ENCODE measurements around the gene MDN1. TPM values are rescaled to one million over a fixed set of nuclear protein-coding genes. Genes with fewer than 3 reads are reported as not detected.
"Not testable (repeated sequence)": the region's sequence is repeated elsewhere in the genome, so short reads cannot be mapped to it uniquely, and the experiment has no call there.

MDN1 gene
- total RNA-seq, 1 donor from 2014 or later, result 61.7 TPM

DNA sequence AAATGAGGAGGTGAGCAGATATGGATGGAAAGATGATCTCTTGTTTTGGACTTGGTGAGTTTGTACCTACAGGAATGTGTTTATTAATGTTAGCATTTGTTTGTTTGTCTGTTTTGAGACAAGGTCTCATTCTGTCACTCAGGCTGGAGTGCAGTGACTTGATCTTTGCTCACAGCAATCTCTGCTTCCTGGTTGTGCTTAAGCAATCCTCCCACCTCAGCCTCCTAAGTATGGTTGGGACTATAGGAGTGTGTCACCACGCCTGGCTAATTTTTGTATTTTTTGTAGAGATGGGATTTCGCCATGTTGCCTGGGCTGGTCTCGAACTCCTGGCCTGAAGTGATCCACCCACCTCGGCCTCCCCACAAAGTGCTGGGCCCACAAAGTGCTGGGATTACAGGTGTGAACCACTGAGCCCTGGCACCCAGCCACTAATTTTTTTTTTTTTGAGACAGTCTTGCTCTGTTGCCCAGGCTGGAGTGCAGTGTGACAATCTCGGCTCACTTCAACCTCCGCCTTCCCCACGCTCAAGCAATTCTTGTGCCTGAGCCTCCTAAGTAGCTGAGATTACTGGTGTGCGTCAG lies 17.1 kb upstream of the MDN1 start:
- H3K9me3 Mint-ChIP-seq, result no peaks in the 10 kb centered on the region
- H3K4me3 Mint-ChIP-seq (ENCODE audit: low read depth), result no peak overlapping the region
- peaks cover 67% of the 10 kb centered on the region for H3K36me3 Mint-ChIP-seq (ENCODE audit: low read depth)
- H3K27ac Mint-ChIP-seq, result peak overlapping the region; percentile 10
- DNase-seq (ENCODE audit: low spot score), result no peak
- intact Hi-C loops (cut with micrococcal nuclease), result no loop called here
- peaks cover 40% of the 10 kb centered on the region for H3K4me1 Mint-ChIP-seq (ENCODE audit: low read depth)
- H3K27me3 Mint-ChIP-seq (ENCODE audit: low read depth), result no peaks in the 10 kb centered on the region

DNA sequence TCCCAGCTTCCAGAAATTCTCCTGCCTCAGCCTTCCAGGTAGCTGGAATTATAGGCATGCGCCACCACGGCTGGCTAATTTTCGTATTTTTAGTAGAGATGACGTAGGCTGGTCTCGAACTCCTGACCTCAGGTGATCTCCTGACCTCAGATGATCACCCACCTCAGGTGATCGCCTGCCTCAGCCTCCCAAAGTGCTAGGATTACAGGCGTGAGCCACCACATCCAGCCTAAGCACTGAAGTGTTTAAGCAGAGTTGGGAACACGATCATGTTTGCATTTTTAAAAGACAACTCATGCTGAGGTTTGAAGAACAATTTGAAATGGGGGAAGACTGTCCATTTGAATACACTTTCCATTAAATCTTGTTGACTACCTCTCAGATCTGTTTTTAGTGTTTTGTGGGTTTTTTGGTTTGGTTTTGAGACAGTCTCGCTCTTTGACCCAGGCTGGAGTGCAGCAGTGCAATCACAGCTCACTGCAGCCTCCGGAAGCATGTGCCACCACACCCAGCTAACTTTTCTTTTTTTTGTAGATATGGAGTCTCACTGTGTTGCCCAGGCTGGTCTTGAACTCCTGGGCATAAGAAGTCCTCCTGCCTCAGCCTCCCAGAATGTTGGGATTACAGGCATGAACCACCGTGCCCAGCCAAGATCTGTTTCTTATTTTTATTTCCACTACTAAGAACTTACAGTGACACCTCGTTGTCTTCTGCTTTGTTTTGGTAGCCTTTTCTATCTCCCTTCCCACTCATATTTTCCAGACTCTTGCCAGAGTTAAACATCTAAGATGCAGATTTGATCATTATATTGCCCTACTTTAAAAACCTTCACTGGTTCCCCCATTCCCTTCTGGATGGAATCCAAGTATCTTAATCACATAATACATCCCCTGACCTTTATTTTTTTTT lies 15.5 kb upstream of the MDN1 start:
- H3K4me3 Mint-ChIP-seq (ENCODE audit: low read depth), result peak overlapping the region; percentile 60
- no peaks in the 10 kb centered on the region for H3K27me3 Mint-ChIP-seq (ENCODE audit: low read depth)
- intact Hi-C loops (cut with micrococcal nuclease), result loop anchor here (2.0 kb wide), 2 partner anchors 16 to 28 kb away; partner anchors contain the start of gene MDN1
- H3K4me1 Mint-ChIP-seq (ENCODE audit: low read depth), result peaks cover 46% of the 10 kb centered on the region
- H3K27ac Mint-ChIP-seq, result peak overlapping the region; percentile 88
- DNase-seq (ENCODE audit: low spot score), result peak; percentile 41
- H3K36me3 Mint-ChIP-seq (ENCODE audit: low read depth), result peaks cover 77% of the 10 kb centered on the region
- no peaks in the 10 kb centered on the region for H3K9me3 Mint-ChIP-seq

GRCh38 chr6:89830170-89830809 lies 10.7 kb upstream of the MDN1 start:
- Mint-ChIP-seq H3K36me3 (ENCODE audit: low read depth) (peaks cover 44% of the 10 kb centered on the region), H3K27me3 (ENCODE audit: low read depth) (no peaks in the 10 kb centered on the region), H3K9me3 (no peaks in the 10 kb centered on the region), H3K4me3 (ENCODE audit: low read depth) (peak overlapping the region; percentile 98), H3K27ac (peak overlapping the region; percentile 68), H3K4me1 (ENCODE audit: low read depth) (peaks cover 28% of the 10 kb centered on the region)
- no peak for DNase-seq (ENCODE audit: low spot score)
- intact Hi-C loops (cut with micrococcal nuclease), result no loop called here

DNA sequence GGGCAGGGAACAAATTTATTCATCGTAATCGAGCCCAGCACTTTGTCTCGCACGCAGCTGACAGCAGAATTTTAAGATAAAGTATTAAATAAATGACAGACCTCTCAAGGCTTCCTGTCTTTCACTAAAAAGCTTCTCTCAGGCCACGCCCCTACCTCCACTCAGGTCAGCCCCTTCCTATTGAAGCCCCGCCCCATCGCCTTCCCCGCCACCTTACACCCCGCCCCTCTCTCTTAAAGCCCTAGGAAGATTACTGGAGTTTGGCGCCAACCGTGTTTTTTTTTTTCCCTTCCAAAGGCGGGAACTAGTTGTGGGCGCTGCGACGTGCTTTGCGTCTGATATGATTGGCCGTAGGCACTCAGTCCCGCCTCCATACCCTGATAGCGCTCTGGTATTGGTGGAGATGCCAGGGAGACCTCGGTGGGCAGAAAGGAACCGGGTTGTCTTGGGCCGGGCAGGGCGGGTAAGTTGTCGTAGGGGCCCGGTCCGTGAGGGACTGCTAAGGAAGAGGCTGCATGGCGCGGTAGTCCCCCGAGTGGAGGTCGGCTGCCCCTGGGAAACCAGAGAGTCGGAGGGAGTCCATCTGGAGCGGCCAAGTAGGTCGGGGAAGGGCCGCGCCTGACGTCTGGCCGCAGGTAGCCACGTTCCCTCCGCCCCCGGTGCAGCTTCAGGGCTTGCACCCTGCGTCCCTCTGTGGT lies 10.0 kb upstream of the MDN1 start, which contains the start of gene CASP8AP2:
TSS of gene CASP8AP2 (plus strand) at position 409 of the 698 bp plus-strand sequence.
- peaks cover 38% of the 10 kb centered on the region for H3K36me3 Mint-ChIP-seq (ENCODE audit: low read depth)
- peak within 1 kb of the TSS; percentile 98 for H3K4me3 Mint-ChIP-seq (ENCODE audit: low read depth)
- peak; percentile 93 for DNase-seq (ENCODE audit: low spot score)
- H3K27me3 Mint-ChIP-seq (ENCODE audit: low read depth), result no peaks in the 10 kb centered on the region
- no peaks in the 10 kb centered on the region for H3K9me3 Mint-ChIP-seq
- intact Hi-C loops (cut with micrococcal nuclease), result loop anchor here (1.0 to 10.0 kb wide), 5 partner anchors 10 to 758 kb away; partner anchors contain the start of genes MAP3K7 and MDN1
- peaks cover 22% of the 10 kb centered on the region for H3K4me1 Mint-ChIP-seq (ENCODE audit: low read depth)
- peak within 1 kb of the TSS; percentile 95 for H3K27ac Mint-ChIP-seq

GRCh38 chr6:89828988-89829471 lies 9.4 kb upstream of the MDN1 start:
- Mint-ChIP-seq H3K27ac (peak overlapping the region; percentile 95), H3K4me3 (ENCODE audit: low read depth) (peak overlapping the region; percentile 98), H3K4me1 (ENCODE audit: low read depth) (peaks cover 22% of the 10 kb centered on the region), H3K27me3 (ENCODE audit: low read depth) (no peaks in the 10 kb centered on the region), H3K36me3 (ENCODE audit: low read depth) (peaks cover 38% of the 10 kb centered on the region), H3K9me3 (no peaks in the 10 kb centered on the region)
- peak; percentile 23 for DNase-seq (ENCODE audit: low spot score)
- intact Hi-C loops (cut with micrococcal nuclease), result loop anchor here (1.0 to 10.0 kb wide), 5 partner anchors 10 to 758 kb away; partner anchors contain the start of genes MAP3K7 and MDN1

DNA sequence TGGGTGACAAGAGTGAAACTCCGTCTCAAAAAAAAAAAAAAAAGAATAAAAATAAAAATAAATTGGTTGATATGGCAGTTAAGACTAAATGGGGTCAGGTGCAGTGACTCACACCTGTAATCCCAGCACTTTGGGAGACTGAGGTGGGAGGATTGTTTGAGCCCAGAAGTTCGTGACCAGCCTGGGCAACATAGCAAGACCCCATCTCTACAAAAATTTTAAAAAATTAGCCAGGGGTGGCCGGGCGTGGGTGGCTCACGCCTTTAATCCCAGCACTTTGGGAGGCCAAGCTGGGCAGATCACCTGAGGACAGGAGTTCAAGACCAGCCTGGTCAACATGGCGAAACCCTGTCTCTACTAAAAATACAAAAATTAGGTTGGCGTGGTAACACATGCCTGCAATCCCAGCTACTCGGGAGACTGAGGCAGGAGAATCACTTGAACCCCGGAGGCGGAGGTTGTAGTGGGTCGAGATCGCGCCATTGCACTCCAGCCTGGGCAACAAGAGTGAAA lies 8.9 kb upstream of the MDN1 start:
- H3K27me3 Mint-ChIP-seq (ENCODE audit: low read depth); H3K9me3 Mint-ChIP-seq; DNase-seq (ENCODE audit: low spot score): not testable (repeated sequence)
- intact Hi-C loops (cut with micrococcal nuclease), result loop anchor here (2.0 to 10.0 kb wide), 2 partner anchors 252 to 456 kb away; no protein-coding TSS in a partner anchor
- Mint-ChIP-seq H3K4me3 (ENCODE audit: low read depth) (peak overlapping the region; percentile 98), H3K36me3 (ENCODE audit: low read depth) (peaks cover 33% of the 10 kb centered on the region), H3K27ac (peak overlapping the region; percentile 95), H3K4me1 (ENCODE audit: low read depth) (peaks cover 20% of the 10 kb centered on the region)

DNA sequence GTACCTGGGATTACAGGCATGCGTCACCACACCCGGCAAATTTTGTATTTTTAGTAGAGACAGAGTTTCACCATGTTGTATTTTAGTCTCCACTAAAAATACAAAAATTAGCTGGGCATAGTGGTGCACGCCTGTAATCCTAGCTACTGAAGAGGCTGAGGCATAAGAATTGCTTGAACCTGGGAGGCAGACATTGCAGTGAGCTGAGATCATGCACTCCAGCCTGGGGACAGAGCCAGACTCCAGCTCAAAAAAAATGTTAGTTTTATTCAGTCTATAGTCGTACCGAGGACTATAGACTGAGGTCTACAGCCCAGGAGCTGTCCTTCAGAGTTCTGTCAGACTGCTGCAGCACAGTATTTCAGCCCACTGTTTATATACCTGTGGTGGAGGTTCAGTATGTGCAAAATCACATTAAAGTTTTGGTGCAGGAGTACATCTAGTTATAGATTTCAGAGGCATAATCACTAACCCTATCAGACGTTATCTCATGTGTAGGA lies 6.5 kb upstream of the MDN1 start:
- Mint-ChIP-seq H3K36me3 (ENCODE audit: low read depth) (peaks cover 9% of the 10 kb centered on the region), H3K4me3 (ENCODE audit: low read depth) (no peak overlapping the region), H3K4me1 (ENCODE audit: low read depth) (peaks cover 7% of the 10 kb centered on the region), H3K27ac (no peak overlapping the region), H3K27me3 (ENCODE audit: low read depth) (no peaks in the 10 kb centered on the region), H3K9me3 (no peaks in the 10 kb centered on the region)
- intact Hi-C loops (cut with micrococcal nuclease), result loop anchor here (10.0 kb wide), 1 partner anchor 459 kb away; no protein-coding TSS in a partner anchor
- no peak for DNase-seq (ENCODE audit: low spot score)

GRCh38 chr6:89818977-89819335 lies 638 bp downstream of the MDN1 start:
- Mint-ChIP-seq H3K27me3 (ENCODE audit: low read depth) (no peaks in the 10 kb centered on the region), H3K9me3 (no peaks in the 10 kb centered on the region), H3K4me3 (ENCODE audit: low read depth) (peak overlapping the region; percentile 91), H3K4me1 (ENCODE audit: low read depth) (peaks cover 27% of the 10 kb centered on the region), H3K36me3 (ENCODE audit: low read depth) (peaks cover 14% of the 10 kb centered on the region), H3K27ac (peak overlapping the region; percentile 97)
- intact Hi-C loops (cut with micrococcal nuclease), result loop anchor here (1.0 to 2.0 kb wide), 4 partner anchors 10 to 768 kb away; partner anchors contain the start of genes CASP8AP2 and MAP3K7
- DNase-seq (ENCODE audit: low spot score), result no peak

GRCh38 chr6:89817481-89817880 lies 2.1 kb downstream of the MDN1 start:
- DNase-seq (ENCODE audit: low spot score), result no peak
- Mint-ChIP-seq H3K36me3 (ENCODE audit: low read depth) (peaks cover 14% of the 10 kb centered on the region), H3K4me3 (ENCODE audit: low read depth) (peak overlapping the region; percentile 91), H3K9me3 (no peaks in the 10 kb centered on the region), H3K27ac (peak overlapping the region; percentile 25), H3K27me3 (ENCODE audit: low read depth) (no peaks in the 10 kb centered on the region), H3K4me1 (ENCODE audit: low read depth) (peaks cover 28% of the 10 kb centered on the region)
- intact Hi-C loops (cut with micrococcal nuclease), result no loop called here

GRCh38 chr6:89813422-89813821 lies 6.2 kb downstream of the MDN1 start:
- H3K27me3 Mint-ChIP-seq (ENCODE audit: low read depth); intact Hi-C loops (cut with micrococcal nuclease): not testable (repeated sequence)

GRCh38 chr6:89807581-89807980 lies 12.0 kb downstream of the MDN1 start:
- DNase-seq (ENCODE audit: low spot score), result no peak
- H3K36me3 Mint-ChIP-seq (ENCODE audit: low read depth), result peaks cover 10% of the 10 kb centered on the region
- no peak overlapping the region for H3K4me3 Mint-ChIP-seq (ENCODE audit: low read depth)
- H3K27me3 Mint-ChIP-seq (ENCODE audit: low read depth), result no peaks in the 10 kb centered on the region
- peaks cover 5% of the 10 kb centered on the region for H3K4me1 Mint-ChIP-seq (ENCODE audit: low read depth)
- intact Hi-C loops (cut with micrococcal nuclease), result no loop called here
- no peak overlapping the region for H3K27ac Mint-ChIP-seq
- no peaks in the 10 kb centered on the region for H3K9me3 Mint-ChIP-seq

More at GRCh38 chr6:89813422-89813821, 6.2 kb downstream of the MDN1 start:
- not testable (repeated sequence) for H3K4me3 Mint-ChIP-seq (ENCODE audit: low read depth); DNase-seq (ENCODE audit: low spot score); H3K9me3 Mint-ChIP-seq; H3K27ac Mint-ChIP-seq
- peaks cover 19% of the 10 kb centered on the region for H3K4me1 Mint-ChIP-seq (ENCODE audit: low read depth)
- peaks cover 10% of the 10 kb centered on the region for H3K36me3 Mint-ChIP-seq (ENCODE audit: low read depth)

Data from activated T-helper 2 cell treated with anti-CD3 and anti-CD28 coated beads, Interferon-gamma antibody, Interleukin-2, Interleukin-4, amounts not matched to agents 10 μg/mL and 5 μg/mL and 100 μg/mL, durations not matched to agents 14 hours and 24 hours and 36 hours (primary cell).